SHP77 treated with DMSO at 0.1 percent for 48 hours (cell line): ENCODE results near the gene TRIM3.

Experiments used
- DNase-seq: peaks from one replicate; lab custom pipeline; 2025; lab: John Stamatoyannopoulos, UW

The TRIM3 gene

DNA sequence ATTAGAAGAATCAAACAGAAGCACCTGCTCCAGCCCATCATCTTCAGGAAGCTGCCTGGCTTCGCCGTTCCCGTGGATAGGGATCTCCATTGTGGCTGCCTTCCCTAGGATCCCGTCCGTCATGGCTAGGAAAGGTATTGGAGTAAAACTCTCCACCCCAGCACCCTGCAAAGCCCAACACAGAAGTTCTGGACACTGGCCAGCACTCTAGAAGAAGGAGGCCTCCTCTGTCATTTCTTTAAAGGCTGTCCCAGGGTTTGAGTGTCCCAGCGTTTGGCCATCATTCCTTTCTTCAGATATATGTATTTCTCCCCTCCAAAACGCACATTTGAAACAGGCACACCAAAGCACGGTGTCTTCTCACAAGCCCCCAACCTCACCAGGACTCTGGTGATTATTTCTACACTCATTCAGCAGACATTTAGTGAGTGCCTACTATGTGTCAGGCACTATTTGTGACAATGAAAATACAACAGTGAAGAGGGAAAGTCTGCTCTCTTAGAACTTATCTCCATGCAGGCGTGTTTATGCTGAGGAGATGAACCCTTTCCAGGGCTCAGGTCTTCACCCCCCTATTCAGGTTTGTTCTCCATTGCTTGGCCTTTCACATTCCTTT, 6.7 kb upstream of the TRIM3 start:
- DNase-seq, result no peak

- no peak for DNase-seq
These were observed 2.8 kb upstream of the TRIM3 start for GRCh38 chr11:6476571-6476970.

DNA sequence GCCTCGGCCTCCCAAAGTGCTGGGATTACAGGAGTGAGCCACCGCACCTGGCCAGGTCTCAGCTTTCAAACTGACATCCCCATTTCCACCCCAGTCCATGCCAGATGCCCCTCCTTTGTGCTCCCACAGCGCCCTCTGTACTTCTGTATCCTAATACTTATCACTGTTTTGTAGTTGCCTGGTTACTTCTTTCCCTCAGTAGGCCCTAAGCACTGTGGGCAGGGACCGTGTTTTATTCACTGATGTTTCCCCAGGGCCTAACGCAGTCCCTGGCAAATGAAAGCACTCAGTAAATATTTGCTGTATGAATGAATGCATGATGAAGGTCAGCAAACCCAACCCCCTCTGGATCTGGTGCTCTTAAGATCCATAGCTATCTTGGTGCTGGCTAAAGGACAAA, 2.2 kb upstream of the TRIM3 start:
- peak; percentile 13 for DNase-seq

- DNase-seq, result no peak
These were observed 1.2 kb upstream of the TRIM3 start for GRCh38 chr11:6474806-6475500.

DNA sequence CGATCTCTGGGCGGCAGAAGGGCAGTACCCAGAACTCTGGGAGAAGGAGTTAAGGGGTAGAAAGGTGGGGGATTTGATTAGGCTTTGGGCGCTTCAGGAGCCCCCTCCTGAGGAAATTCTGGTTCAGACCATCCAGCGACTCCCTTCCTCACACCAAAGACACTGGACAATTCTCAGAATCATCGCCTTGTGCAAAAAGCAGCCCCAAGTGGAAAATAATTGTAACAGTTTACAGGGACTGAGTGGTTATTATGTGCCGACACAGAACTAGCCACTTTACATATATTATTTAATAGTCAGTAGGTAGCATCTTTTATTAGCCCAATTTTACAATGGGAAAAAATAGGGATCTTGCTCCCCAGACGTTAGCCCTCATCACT, 662 bp upstream of the TRIM3 start:
- no peak for DNase-seq

- no peak for DNase-seq
These were observed 807 bp downstream of the TRIM3 start for GRCh38 chr11:6472934-6473333.

DNA sequence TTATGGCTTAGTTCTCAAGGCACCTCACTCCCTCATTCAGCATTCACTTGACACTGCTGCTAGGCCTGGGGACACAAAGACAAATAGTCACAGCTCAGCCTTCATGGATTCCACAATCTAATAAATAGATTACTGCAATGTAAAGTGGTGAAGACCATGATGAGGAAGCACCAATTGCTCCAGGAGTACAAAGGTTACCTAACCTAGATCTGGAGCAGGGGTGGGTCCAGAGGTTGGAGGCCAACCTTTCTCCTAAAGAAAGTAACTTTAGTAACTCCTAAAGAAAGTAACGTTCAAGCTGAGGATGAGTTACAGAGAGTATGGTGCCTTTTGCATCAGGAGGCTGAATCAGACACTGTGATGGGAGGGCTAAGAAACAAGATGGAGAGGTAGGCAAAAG, 4.1 kb downstream of the TRIM3 start:
- DNase-seq, result no peak

DNA sequence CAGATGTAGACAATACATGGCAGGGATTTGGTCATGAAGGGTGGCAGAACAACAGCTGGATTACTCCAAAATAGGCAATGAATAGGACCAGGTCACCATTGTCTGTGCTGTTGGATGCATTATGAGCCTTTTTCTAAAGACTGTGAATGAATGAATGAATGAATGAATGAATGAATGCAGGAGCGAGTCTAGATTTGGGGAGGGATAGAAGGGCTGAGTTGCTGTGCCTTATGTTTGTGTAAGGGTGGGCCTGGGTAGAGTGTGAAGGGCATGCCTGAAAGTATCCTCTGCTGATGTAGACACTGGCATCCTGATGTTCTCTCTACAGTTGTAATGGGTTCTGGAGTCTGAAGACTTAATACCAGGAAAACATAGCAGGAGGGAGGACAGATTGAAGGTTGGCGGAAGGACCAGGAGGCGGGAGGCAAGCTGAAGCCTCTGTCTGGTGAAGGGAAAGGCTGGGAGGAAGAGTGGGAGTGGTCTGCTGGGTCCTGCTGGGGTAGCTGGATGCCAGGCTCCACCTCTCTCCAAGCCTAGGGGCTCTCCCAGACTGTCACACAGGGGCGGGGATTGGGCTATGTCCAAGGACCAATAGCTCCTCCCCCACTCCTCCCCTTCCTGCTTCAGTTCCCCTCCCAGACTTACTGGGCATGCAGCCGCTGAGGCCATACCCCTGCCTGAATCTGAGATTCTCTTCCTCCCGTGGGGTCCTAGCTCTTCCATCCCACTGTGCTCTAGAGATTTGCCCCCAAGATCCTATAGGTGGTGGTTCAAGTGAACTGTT, 4.8 kb downstream of the TRIM3 start:
- peak; percentile 11 for DNase-seq

DNA sequence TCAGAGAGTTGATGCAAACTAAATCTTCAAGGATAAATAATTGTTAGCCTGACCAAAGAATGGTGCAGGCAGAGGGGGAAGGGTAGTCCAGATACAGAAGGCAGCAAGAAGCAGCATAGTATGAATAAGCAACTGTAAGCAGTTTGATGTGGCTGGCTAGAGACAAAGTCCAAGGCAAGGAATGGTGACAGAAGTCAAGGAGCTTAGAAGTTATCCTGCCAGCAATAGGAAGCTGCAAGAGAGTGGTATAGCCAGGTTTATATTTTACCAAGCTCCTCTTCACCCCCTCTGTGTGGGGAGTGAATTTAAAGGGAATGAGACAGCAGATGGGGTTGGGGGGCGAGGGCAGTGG, 14.7 kb downstream of the TRIM3 start:
- no peak for DNase-seq

GRCh38 chr11:6458352-6459098, 15.2 kb downstream of the TRIM3 start:
- no peak for DNase-seq

DNA sequence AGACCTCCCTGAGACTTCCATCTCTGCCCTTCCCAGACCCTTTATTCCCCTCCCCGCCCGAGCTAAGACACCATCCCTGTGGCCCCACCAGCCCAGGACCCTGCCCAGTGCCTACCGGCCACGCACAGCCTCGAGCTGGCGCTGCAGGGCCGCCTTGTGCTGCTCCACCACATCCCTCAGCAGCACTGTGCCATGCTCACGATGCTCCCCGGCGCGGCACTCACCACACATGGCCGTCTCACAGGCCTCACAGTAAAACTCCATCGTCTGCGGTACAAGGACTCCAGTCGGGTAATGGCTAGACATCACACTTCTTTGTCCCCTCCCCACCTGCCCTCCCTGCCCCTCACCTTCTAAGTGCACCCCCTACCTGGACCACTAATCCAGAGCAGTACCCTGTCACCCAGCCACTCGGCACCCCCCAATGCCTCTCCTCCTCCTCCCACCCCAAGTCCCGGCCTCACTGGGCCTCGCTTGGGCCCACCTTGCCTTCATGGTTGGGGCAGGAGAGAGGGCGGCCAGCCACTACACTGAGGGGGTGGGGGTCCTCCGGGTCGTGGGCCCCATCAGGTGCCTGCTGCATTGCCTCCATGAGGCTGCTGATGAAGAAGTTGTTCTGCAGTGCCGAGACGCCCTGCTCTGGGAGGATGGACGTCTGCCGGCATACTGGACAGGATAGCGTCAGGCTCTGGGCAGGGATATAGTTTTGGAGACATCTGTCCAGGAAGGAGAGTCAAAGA, 16.0 kb downstream of the TRIM3 start:
- no peak for DNase-seq

- no peak for DNase-seq
These were observed 17.2 kb downstream of the TRIM3 start for GRCh38 chr11:6456361-6457073.

- DNase-seq, result no peak
These were observed 18.7 kb downstream of the TRIM3 start for GRCh38 chr11:6455070-6455469.

- DNase-seq, result no peak
These were observed 20.6 kb downstream of the TRIM3 start for GRCh38 chr11:6453152-6453551.

GRCh38 chr11:6452219-6452618, 21.5 kb downstream of the TRIM3 start:
- DNase-seq, result no peak

DNA sequence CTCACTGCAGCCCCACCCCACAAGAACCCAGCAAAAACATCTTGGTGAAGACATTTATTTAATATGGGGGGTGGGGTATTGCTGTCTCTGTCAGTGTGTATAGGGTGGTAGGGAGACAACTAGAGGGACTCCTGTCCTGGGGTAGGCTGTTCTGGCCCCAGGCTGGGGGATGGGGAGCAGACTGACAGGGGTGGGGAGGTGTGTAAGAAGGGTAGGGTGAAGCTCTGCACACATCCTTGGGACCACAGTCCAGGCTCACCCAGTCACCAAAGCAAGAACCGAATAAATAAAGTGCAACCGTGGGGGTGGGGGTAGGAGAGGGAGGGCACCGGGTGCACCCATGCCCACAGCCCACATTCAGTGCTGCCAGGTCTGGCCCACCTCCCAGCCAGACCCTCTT, 25.2 kb downstream of the TRIM3 start:
- DNase-seq, result no peak

- no peak for DNase-seq
These were observed 30.3 kb downstream of the TRIM3 start for GRCh38 chr11:6443269-6444003.

DNA sequence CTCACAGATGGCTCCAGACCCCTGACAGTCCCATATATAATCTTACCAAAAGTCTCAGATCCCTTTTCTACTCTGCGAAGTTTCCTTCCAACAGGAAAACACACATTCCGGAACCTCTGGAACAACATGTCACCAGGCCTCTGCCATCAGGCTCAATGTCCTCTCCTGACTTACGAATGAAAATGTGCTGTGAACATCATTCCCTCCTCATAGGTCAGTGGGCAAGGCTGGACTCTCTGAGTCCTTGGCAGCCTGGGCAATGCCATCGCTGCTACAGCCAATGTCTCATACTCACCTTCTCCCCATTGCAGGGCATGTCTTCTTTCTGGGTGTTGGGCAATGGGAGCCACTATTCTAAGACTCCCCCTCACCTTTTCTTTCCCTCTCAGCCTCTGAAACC, 31.3 kb downstream of the TRIM3 start:
- no peak for DNase-seq

- no peak for DNase-seq
These were observed 32.8 kb downstream of the TRIM3 start, which contains the start of gene HPX for GRCh38 chr11:6440906-6441358. HPX (minus strand) TSS chr11:6440987; CDS start chr11:6440963, 24 bp downstream.

DNA sequence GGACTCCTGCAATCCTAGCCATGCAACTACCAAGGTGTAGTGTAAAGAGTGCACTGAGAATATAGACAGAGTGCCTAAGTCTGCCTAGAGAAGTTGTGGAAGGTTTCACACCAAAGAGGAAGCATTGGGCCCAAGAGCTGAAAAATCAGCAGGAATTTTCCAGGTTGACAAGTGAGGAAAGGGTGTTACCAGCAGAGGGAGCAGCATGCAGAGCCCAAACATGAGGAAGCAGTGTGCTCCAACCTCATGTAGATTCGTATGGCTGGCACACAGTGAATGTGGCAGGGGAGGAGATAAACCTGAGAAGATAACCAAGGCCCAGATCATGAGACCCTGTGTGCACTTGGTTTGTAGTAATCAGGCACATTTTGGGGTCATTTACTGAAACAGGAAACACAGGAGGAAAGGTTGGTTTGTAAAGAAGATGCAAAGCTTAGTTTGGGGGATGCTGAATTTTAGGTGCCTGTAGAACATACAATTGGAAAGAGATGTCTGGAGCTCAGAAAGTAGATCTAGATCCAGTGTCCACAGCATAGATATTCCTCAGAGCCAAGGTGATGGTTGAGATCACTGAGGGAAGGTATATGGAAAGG, 34.7 kb downstream of the TRIM3 start:
- no peak for DNase-seq
